Left ventricle myocardium inferior (tissue), 1 donor: ENCODE results near the gene ZNF689. TPM values are rescaled to one million over a fixed set of nuclear protein-coding genes. Genes with fewer than 3 reads are reported as not detected.

ENCODE experiments used
- DNase-seq: peaks from one replicate; pipeline ENCODE4 v3.0.0-alpha.2; 2020
- H3K27ac ChIP-seq: fragments of 200-600 bp; replicated peaks from 2 replicates; pipeline ENCODE4 v1.8.0; 2021
- H3K27me3 ChIP-seq: fragments of 200-600 bp; 2 replicates; pipeline ENCODE4 v1.8.0; 2021; ENCODE audit warnings: low read depth
- H3K36me3 ChIP-seq: fragments of 200-600 bp; 2 replicates; pipeline ENCODE4 v1.8.0; 2021
- H3K4me1 ChIP-seq: fragments of 200-600 bp; 2 replicates; pipeline ENCODE4 v1.8.0; 2021
- H3K4me3 ChIP-seq: fragments of 200-600 bp; 2 replicates; pipeline ENCODE4 v1.8.0; 2021; ENCODE audit warnings: mild to moderate bottlenecking, moderate library complexity
- H3K9me3 ChIP-seq: fragments of 200-600 bp; replicated peaks from 2 replicates; pipeline ENCODE4 v1.8.0; 2021
- intact Hi-C: fragments of 100-400 bp; cut with micrococcal nuclease; formaldehyde crosslinking; loops from one replicate; pipeline ENCODE4 v1.11.0; 2022
- total RNA-seq: library from RNA; stranded (reverse); fragmentation: NEBNext Ultra II Directional; extraction: Animal tissue kit (Norgen Biotek cat#: 25700); gene quantifications from one replicate; pipeline ENCODE4 v1.2.1, GENCODE V29; 2021
- TF ChIP-seq, protein P1 (sequence below): fragments of 200-600 bp; IDR thresholded peaks from 2 replicates; pipeline ENCODE4 v1.8.0; 2021; ENCODE audit warnings: antibody characterized with exemption, mild to moderate bottlenecking, borderline replicate concordance
- donor health status: DM: no; HTN: yes; CAD: no; lungs with severe emphysema.

ZNF689 gene
- total RNA-seq, 1 donor from 2014 or later = 5.0 TPM

DNA sequence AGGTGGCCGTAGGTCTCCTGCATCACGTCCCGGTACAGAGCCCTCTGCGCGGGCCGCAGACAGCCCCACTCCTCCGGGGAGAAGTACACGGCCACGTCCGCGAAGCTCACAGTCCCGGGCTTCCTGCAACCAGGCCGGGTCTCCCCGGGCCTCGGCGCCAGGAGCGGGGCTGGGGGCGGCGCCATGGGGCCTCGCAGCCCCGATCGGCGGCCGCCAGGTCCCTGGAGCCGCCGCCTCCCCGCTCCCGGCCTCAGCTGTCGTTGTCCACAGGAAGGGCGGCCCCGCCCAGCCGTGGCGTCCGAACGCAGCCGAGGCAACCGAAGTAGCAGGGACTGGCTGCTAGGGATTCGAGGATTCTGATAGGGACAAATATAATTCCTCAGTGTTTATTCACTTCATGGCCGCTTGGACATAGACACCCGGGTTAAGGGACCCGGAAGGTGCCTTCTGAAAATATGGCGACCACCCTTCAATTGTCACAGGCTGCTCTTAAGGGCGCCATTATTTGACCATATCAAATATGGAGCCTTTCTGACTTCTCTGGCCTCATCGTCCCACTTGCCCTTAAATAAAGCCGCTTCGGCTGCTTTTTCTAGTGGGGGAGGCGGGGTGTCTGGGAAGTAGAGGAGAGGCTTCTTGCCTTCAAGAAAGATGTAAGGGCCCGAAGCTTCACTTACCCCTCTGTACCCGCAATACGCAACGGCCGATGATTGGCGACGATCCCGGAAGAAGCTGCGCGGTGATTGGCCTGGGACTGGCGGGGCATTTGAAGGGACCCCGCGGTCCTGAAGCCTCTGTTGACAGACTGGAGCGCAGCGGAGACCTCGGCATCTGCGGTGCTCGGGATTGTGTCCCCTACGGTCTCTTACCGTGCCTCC lies 38.5 kb downstream of the ZNF689 start, which contains the start of gene ZNF688:
Gene ZNF688 (minus strand): TSS at position 270 of the 878 bp plus-strand sequence. CDS start 85 bp downstream, at position 185.
- Histone ChIP-seq H3K4me1 (peaks cover 36% of the 10 kb centered on the region), H3K27ac (peak within 1 kb of the TSS; percentile 99), H3K27me3 (no peaks in the 10 kb centered on the region), H3K4me3 (peak within 1 kb of the TSS; percentile 84), H3K36me3 (no peaks in the 10 kb centered on the region), H3K9me3 (no peaks in the 10 kb centered on the region)
- intact Hi-C loops = no loop called here
- peak; percentile 94 for DNase-seq
- TF ChIP-seq, protein P1, sequence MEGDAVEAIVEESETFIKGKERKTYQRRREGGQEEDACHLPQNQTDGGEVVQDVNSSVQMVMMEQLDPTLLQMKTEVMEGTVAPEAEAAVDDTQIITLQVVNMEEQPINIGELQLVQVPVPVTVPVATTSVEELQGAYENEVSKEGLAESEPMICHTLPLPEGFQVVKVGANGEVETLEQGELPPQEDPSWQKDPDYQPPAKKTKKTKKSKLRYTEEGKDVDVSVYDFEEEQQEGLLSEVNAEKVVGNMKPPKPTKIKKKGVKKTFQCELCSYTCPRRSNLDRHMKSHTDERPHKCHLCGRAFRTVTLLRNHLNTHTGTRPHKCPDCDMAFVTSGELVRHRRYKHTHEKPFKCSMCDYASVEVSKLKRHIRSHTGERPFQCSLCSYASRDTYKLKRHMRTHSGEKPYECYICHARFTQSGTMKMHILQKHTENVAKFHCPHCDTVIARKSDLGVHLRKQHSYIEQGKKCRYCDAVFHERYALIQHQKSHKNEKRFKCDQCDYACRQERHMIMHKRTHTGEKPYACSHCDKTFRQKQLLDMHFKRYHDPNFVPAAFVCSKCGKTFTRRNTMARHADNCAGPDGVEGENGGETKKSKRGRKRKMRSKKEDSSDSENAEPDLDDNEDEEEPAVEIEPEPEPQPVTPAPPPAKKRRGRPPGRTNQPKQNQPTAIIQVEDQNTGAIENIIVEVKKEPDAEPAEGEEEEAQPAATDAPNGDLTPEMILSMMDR = no peak

DNA sequence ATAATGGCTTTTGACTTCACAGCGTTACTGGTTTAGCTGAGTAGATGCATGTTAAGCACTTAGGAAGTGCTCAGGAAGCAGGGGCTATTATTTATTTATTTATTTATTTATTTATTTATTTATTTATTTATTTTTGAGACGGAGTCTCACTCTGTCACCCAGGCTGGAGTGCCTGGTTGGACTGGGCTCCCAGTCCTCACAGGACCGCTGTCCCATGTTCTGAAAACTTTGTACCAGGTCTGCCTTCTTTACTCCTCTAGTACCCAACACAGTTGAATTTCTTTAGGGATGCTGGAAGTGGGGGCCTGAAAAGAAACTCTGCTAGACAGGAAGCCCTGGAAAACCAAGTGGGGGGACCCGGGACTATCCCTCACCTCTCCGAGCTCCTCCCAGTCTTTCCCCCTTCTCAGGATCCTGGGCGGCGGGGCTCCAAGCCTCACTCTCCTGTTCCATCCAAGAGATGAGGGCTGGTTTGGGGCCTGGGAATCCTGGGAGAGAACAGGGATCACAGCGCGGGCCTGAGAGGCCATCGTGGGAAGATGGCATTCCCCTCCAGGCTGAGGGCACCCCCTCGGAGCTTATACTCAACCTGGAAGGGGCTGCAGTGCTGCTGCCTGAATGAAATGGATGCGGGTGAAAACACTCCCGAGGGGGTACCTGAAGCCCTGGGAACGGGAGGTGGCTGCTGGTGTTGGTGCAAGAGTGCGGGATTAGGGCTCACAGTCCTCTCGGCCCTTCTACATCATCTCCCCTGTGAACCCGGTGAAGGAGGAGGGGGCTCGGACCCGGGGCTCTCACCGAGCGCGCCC lies 39.3 kb downstream of the ZNF689 start:
- H3K4me1 ChIP-seq = peaks cover 36% of the 10 kb centered on the region
- TF ChIP-seq, protein P1 = no peak
- DNase-seq = no peak
- intact Hi-C loops = no loop called here
- H3K27ac ChIP-seq = peak overlapping the region; percentile 99
- H3K36me3 ChIP-seq = no peaks in the 10 kb centered on the region
- H3K27me3 ChIP-seq = no peaks in the 10 kb centered on the region
- no peaks in the 10 kb centered on the region for H3K9me3 ChIP-seq
- peak overlapping the region; percentile 84 for H3K4me3 ChIP-seq

DNA sequence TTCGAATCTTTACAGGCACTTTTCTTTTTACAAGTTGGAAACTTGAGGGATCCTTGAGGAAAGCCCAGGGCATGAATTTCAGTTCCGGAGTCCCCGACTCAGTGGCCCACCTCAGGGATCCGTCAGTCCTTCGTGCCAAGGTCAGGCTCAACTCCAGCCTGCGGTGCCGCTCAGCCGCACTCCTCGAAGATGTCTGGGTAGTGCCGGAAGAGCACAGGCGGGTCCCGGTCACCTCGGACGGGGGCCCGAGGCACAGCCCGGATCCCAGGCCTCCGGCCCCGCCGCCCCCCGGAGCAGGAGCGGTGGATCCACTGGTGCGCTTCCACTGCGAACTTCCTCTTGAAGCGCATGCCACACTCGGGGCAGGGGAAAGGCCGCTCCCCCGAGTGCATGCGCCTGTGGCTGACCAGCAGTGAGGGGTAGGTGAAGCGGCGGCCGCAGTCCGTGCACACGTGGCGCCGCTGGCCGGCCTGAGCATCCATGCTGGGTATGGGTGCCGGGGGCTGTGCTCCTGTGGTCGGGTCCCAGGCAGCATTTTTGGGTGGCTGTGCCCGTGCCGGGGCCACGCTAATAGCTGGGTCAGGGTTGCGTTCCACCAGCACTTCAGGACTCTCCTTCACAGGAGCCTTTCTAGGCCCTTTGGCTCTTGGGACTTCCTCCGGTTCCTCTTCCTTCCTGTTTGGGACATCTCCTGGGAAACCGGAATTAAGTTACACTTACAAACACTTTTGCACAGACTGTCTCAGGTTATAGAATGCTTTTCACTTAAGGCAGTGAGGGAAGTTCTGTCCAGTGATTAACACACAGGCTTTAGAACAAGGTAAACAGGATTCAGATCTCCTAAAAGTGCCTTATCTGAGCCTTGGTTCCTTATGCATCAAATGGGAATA lies 40.2 kb downstream of the ZNF689 start:
- TF ChIP-seq, protein P1 = no peak
- H3K36me3 ChIP-seq = no peaks in the 10 kb centered on the region
- intact Hi-C loops = no loop called here
- no peaks in the 10 kb centered on the region for H3K9me3 ChIP-seq
- peak overlapping the region; percentile 84 for H3K4me3 ChIP-seq
- peak overlapping the region; percentile 99 for H3K27ac ChIP-seq
- DNase-seq = no peak
- no peaks in the 10 kb centered on the region for H3K27me3 ChIP-seq
- H3K4me1 ChIP-seq = peaks cover 36% of the 10 kb centered on the region

DNA sequence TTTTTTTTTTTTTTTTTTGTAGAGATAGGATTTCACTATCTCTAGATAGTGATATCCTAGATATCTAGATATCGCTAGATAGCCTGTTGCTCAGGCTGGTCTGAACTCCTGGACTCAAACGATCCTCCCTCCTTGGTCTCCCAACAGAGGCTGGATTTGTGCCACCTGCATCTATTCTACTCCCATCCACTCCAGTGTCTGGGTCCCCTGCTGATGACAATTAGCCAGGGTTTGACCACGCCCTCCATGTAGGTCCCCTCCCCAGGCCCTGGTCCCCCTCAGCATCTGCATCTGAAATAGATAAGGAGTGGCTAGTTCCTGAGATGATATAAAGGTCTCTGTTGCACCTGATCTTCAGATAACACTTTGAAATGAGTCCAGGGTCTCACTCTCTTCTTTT lies 40.9 kb downstream of the ZNF689 start:
- DNase-seq = no peak
- no peaks in the 10 kb centered on the region for H3K36me3 ChIP-seq
- no peaks in the 10 kb centered on the region for H3K9me3 ChIP-seq
- intact Hi-C loops = no loop called here
- H3K4me1 ChIP-seq = peaks cover 36% of the 10 kb centered on the region
- no peaks in the 10 kb centered on the region for H3K27me3 ChIP-seq
- H3K4me3 ChIP-seq = no peak overlapping the region
- H3K27ac ChIP-seq = peak overlapping the region; percentile 99
- TF ChIP-seq, protein P1 = no peak
